Activated CD8-positive, alpha-beta T cell treated with anti-CD3 and anti-CD28 coated beads for 36 hours (primary cell): ENCODE data around the gene PLGRKT. TPM values are rescaled to one million over a fixed set of nuclear protein-coding genes. Genes with fewer than 3 reads are reported as not detected.
A peak's percentile ranks its signal among the peaks of the same experiment; 100 is the strongest.

Source experiments
- ATAC-seq: fragments of 200-7000 bp; cut with Tn5 transposase; one replicate; pipeline ENCODE4 v1.10.0; 2021; ENCODE audit warnings: mild to moderate bottlenecking, moderate library complexity
- CTCF ChIA-PET: fragments of 350-600 bp; sonication (Branson Sonifier 250); formaldehyde crosslinking; loops from one replicate; lab custom pipeline; 2021; ENCODE audit warnings: antibody characterized with exemption; lab: Charles Lee
- POLR2A ChIA-PET: fragments of 350-600 bp; sonication (Branson Sonifier 250); formaldehyde crosslinking; loops from one replicate; lab custom pipeline; 2021; ENCODE audit warnings: antibody characterized with exemption; lab: Charles Lee
- DNase-seq: peaks from one replicate; pipeline ENCODE4 v3.0.0-alpha.2; 2020
- H3K27ac Mint-ChIP-seq: one replicate; pipeline ENCODE4 v1.8.0; 2021; ENCODE audit warnings: mild to moderate bottlenecking, mixed read lengths
- H3K27me3 Mint-ChIP-seq: one replicate; pipeline ENCODE4 v1.8.0; 2021; ENCODE audit warnings: mixed read lengths
- H3K36me3 Mint-ChIP-seq: one replicate; pipeline ENCODE4 v1.8.0; 2021; ENCODE audit warnings: low read depth, mixed read lengths
- H3K4me1 Mint-ChIP-seq: one replicate; pipeline ENCODE4 v1.8.0; 2021; ENCODE audit warnings: low read depth, mixed read lengths
- H3K4me3 Mint-ChIP-seq: one replicate; pipeline ENCODE4 v1.8.0; 2021; ENCODE audit warnings: mild to moderate bottlenecking, moderate library complexity, mixed read lengths
- H3K9me3 Mint-ChIP-seq: one replicate; pipeline ENCODE4 v1.8.0; 2021; ENCODE audit warnings: mixed read lengths
- CTCF ChIP-seq: fragments of 200-600 bp; IDR thresholded peaks from one replicate; pipeline ENCODE4 v1.8.0; 2022; ENCODE audit warnings: antibody characterized with exemption, mild to moderate bottlenecking
- intact Hi-C: fragments of 100-400 bp; cut with micrococcal nuclease; formaldehyde crosslinking; loops from one replicate; pipeline ENCODE4 v1.10.0; 2022
- total RNA-seq, 2 experiments: library from RNA; stranded (reverse); gene quantifications; one replicate each; pipeline ENCODE4 v1.2.3, GENCODE V29; 2021

Gene PLGRKT
- total RNA-seq, 2 experiments from 2014 or later: 26.6 to 28.5 TPM

DNA sequence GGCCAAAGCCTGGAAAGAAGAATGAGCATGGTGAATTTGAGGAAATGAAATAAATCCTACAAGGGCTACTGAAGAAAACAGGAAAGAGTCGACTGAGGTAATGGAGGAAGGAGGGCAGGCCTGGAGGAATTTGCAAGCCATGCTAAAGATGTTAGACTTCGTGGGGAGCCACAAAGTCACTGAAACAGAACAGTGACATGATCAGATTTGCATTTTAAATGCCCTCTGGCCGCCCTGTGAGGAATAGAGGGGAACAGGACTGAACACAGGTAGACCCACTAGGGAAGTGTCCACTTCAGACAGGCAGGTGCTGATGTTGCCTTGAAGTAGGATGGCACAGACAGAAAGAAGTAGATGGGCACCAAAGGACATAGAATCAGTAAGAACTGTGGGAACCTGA is 55.2 kb downstream of the PLGRKT start:
- peaks cover 5% of the 10 kb centered on the region for H3K36me3 Mint-ChIP-seq
- intact Hi-C loops: no loop called here
- H3K27ac Mint-ChIP-seq: no peak overlapping the region
- no peak overlapping the region for H3K4me3 Mint-ChIP-seq
- POLR2A ChIA-PET: no interaction called here
- peaks cover 2% of the 10 kb centered on the region for H3K9me3 Mint-ChIP-seq
- no peak for TF ChIP-seq CTCF
- DNase-seq (no peak), ATAC-seq (no peak)
- CTCF ChIA-PET: no interaction called here
- H3K4me1 Mint-ChIP-seq: peaks cover 6% of the 10 kb centered on the region
- H3K27me3 Mint-ChIP-seq: no peaks in the 10 kb centered on the region

GRCh38 chr9:5375790-5376477 is 61.8 kb downstream of the PLGRKT start:
- H3K36me3 Mint-ChIP-seq: peaks cover 6% of the 10 kb centered on the region
- H3K4me1 Mint-ChIP-seq: peaks cover 28% of the 10 kb centered on the region
- POLR2A ChIA-PET: no interaction called here
- no peak overlapping the region for H3K4me3 Mint-ChIP-seq
- CTCF ChIA-PET: no interaction called here
- intact Hi-C loops: no loop called here
- no peak for TF ChIP-seq CTCF
- peak overlapping the region; percentile 65 for H3K27ac Mint-ChIP-seq
- ATAC-seq (peak; percentile 37), DNase-seq (no peak)
- no peaks in the 10 kb centered on the region for H3K27me3 Mint-ChIP-seq
- peaks cover 1% of the 10 kb centered on the region for H3K9me3 Mint-ChIP-seq

DNA sequence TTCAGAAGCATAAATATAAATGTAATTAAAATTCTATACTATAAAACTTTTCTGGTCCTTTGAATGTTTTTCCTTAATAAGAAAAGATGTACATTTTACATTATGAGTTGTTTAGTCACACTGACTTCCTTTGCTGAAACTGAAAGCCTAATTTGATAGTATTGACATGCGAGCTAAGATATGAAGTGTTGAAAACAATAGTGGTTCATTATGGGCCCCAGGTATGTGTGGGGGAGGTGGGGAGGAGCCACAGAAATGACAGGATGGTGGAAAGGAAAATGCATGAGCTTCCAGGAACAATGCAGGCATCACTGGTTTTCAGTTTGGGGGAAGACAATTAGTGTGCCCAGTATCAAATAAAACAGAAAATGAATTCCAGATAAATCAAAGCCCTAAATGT is 62.6 kb downstream of the PLGRKT start:
- Mint-ChIP-seq H3K9me3 (no peaks in the 10 kb centered on the region), H3K27me3 (no peaks in the 10 kb centered on the region), H3K4me3 (no peak overlapping the region), H3K27ac (peak overlapping the region; percentile 65), H3K4me1 (peaks cover 28% of the 10 kb centered on the region), H3K36me3 (peaks cover 5% of the 10 kb centered on the region)
- ChIA-PET POLR2A (interaction anchor here (1.2 kb wide), 1 partner anchor 22 kb away, joined by 3 read pairs; no protein-coding TSS in a partner anchor), CTCF (interaction anchor here (0.9 to 1.6 kb wide), 2 partner anchors 13 to 189 kb away, joined by 5 to 6 read pairs; no protein-coding TSS in a partner anchor)
- intact Hi-C loops: no loop called here
- TF ChIP-seq CTCF: no peak
- DNase-seq (peak; percentile 54), ATAC-seq (peak; percentile 84)

- DNase-seq: no peak
- H3K27ac Mint-ChIP-seq: no peak overlapping the region
- no peak for TF ChIP-seq CTCF
- ChIA-PET POLR2A (no interaction called here), CTCF (no interaction called here)
- peak; percentile 13 for ATAC-seq
- H3K4me3 Mint-ChIP-seq: no peak overlapping the region
- intact Hi-C loops: no loop called here
- peaks cover 4% of the 10 kb centered on the region for H3K9me3 Mint-ChIP-seq
- no peaks in the 10 kb centered on the region for H3K27me3 Mint-ChIP-seq
- H3K4me1 Mint-ChIP-seq: peaks cover 10% of the 10 kb centered on the region
- peaks cover 6% of the 10 kb centered on the region for H3K36me3 Mint-ChIP-seq
Observed at GRCh38 chr9:5364294-5365024, 73.3 kb downstream of the PLGRKT start.
